Measurements from ENCODE around the gene NADSYN1.

NADSYN1 gene

DNA sequence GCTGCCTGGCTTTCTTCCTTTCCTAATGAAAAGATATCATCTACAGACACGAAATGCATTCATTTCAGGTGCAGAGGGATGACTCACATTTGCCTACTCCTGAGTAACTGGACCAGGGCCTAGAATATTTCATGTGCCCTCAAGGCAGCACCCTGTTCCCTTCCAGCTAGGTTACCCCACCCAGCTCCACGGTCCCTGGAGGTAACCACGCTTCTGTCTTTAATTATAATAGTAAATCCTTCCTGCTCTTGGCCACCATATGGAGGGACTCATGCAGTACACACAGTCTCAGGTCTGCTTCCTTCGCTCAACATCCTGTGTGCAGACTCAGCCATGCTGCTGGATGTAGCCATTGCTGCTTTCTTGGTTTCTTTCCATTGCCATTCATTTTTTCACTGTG lies 27.1 kb upstream of the NADSYN1 start:
- no peaks in the 10 kb centered on the region for H3K4me1 ChIP-seq (ENCODE audit: control insufficient read depth, insufficient read depth, low read length)
- H3K4me3 ChIP-seq (ENCODE audit: low read depth, low read length): no peak overlapping the region
- no peak for TF ChIP-seq ZNF664 (tag by site-specific recombination; IDR thresholded peaks at IDR 0.05)
- TF ChIP-seq, protein P1, sequence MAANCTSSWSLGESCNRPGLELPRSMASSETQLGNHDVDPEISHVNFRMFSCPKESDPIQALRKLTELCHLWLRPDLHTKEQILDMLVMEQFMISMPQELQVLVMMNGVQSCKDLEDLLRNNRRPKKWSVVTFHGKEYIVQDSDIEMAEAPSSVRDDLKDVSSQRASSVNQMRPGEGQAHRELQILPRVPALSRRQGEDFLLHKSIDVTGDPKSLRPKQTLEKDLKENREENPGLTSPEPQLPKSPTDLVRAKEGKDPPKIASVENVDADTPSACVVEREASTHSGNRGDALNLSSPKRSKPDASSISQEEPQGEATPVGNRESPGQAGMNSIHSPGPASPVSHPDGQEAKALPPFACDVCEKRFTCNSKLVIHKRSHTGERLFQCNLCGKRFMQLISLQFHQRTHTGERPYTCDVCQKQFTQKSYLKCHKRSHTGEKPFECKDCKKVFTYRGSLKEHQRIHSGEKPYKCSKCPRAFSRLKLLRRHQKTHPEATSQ (tag by site-specific recombination; IDR thresholded peaks at IDR 0.05): no peak
- TF ChIP-seq ZNF146 (tag by site-specific recombination; IDR thresholded peaks at IDR 0.05): no peak
- TF ChIP-seq FEZF1 (tag by site-specific recombination; IDR thresholded peaks at IDR 0.05): no peak
- no peak for TF ChIP-seq KLF16 (tag by site-specific recombination; IDR thresholded peaks at IDR 0.05)
- TF ChIP-seq, protein P2, sequence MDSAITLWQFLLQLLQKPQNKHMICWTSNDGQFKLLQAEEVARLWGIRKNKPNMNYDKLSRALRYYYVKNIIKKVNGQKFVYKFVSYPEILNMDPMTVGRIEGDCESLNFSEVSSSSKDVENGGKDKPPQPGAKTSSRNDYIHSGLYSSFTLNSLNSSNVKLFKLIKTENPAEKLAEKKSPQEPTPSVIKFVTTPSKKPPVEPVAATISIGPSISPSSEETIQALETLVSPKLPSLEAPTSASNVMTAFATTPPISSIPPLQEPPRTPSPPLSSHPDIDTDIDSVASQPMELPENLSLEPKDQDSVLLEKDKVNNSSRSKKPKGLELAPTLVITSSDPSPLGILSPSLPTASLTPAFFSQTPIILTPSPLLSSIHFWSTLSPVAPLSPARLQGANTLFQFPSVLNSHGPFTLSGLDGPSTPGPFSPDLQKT (IDR thresholded peaks at IDR 0.05; ENCODE audit: borderline replicate concordance, low read depth, low read length): no peak
- TF ChIP-seq KLF9 (tag by site-specific recombination; IDR thresholded peaks at IDR 0.05; ENCODE audit: low read depth): no peak
- no peak for TF ChIP-seq ZNF280D (tag by site-specific recombination; IDR thresholded peaks at IDR 0.05)
- no peak for TF ChIP-seq ZBTB11 (tag by site-specific recombination; conservative IDR thresholded peaks at IDR 0.05; ENCODE audit: low read depth)
- TF ChIP-seq ZNF214 (tag by site-specific recombination; IDR thresholded peaks at IDR 0.05; ENCODE audit: borderline replicate concordance): no peak
- TF ChIP-seq ZNF354C (tag by site-specific recombination; IDR thresholded peaks at IDR 0.05; ENCODE audit: borderline replicate concordance, low read depth): no peak
- no peak for TF ChIP-seq ZNF140 (tag by site-specific recombination; IDR thresholded peaks at IDR 0.05)
- TF ChIP-seq SCRT2 (tag by site-specific recombination; IDR thresholded peaks at IDR 0.05): no peak
- TF ChIP-seq ZBTB17 (tag by site-specific recombination; IDR thresholded peaks at IDR 0.05): no peak
- H3K9me3 ChIP-seq (ENCODE audit: control insufficient read depth, insufficient read depth, low read depth, low read length): no peaks in the 10 kb centered on the region
- CTCF ChIA-PET: interaction anchor here (0.6 to 2.3 kb wide), 4 partner anchors 22 to 339 kb away, joined by 3 to 6 read pairs (median 4); no protein-coding TSS in a partner anchor
- POLR2A ChIA-PET: interaction anchor here (0.6 to 1.2 kb wide), 3 partner anchors 22 to 366 kb away, joined by 3 to 9 read pairs (median 4); partner anchors contain the start of genes DHCR7 and NADSYN1
- H3K36me3 ChIP-seq (ENCODE audit: control insufficient read depth in 2 of 2, insufficient read depth in 1 of 2, low read length in 2 of 2): no peaks in the 10 kb centered on the region
- no peak overlapping the region for H3K27ac ChIP-seq (ENCODE audit: extremely low read depth, low read depth, low read length)

GRCh38 chr11:71426413-71426812 lies 26.6 kb upstream of the NADSYN1 start:
- H3K27ac ChIP-seq (ENCODE audit: extremely low read depth, low read depth, low read length): no peak overlapping the region
- no peaks in the 10 kb centered on the region for H3K36me3 ChIP-seq (ENCODE audit: control insufficient read depth in 2 of 2, insufficient read depth in 1 of 2, low read length in 2 of 2)
- H3K4me3 ChIP-seq (ENCODE audit: low read depth, low read length): no peak overlapping the region
- ChIA-PET POLR2A (interaction anchor here (0.6 to 1.2 kb wide), 4 partner anchors 22 to 726 kb away, joined by 3 to 9 read pairs (median 4); partner anchors contain the start of genes DHCR7 and NADSYN1), CTCF (interaction anchor here (0.6 to 2.3 kb wide), 3 partner anchors 22 to 339 kb away, joined by 4 to 6 read pairs (median 4); no protein-coding TSS in a partner anchor)
- H3K9me3 ChIP-seq (ENCODE audit: control insufficient read depth, insufficient read depth, low read depth, low read length): no peaks in the 10 kb centered on the region
- no peaks in the 10 kb centered on the region for H3K4me1 ChIP-seq (ENCODE audit: control insufficient read depth, insufficient read depth, low read length)
- TF ChIP-seq ZNF157 (tag by site-specific recombination; IDR thresholded peaks at IDR 0.05) (no peak), ZNF248 (tag by site-specific recombination; IDR thresholded peaks at IDR 0.05) (no peak), ZBTB8A (tag by site-specific recombination; IDR thresholded peaks at IDR 0.05) (no peak), ZNF664 (tag by site-specific recombination; IDR thresholded peaks at IDR 0.05) (no peak), ZNF174 (tag by site-specific recombination; IDR thresholded peaks at IDR 0.05) (no peak), ZNF24 (tag by site-specific recombination; IDR thresholded peaks at IDR 0.05) (no peak)
- TF ChIP-seq, protein P3, sequence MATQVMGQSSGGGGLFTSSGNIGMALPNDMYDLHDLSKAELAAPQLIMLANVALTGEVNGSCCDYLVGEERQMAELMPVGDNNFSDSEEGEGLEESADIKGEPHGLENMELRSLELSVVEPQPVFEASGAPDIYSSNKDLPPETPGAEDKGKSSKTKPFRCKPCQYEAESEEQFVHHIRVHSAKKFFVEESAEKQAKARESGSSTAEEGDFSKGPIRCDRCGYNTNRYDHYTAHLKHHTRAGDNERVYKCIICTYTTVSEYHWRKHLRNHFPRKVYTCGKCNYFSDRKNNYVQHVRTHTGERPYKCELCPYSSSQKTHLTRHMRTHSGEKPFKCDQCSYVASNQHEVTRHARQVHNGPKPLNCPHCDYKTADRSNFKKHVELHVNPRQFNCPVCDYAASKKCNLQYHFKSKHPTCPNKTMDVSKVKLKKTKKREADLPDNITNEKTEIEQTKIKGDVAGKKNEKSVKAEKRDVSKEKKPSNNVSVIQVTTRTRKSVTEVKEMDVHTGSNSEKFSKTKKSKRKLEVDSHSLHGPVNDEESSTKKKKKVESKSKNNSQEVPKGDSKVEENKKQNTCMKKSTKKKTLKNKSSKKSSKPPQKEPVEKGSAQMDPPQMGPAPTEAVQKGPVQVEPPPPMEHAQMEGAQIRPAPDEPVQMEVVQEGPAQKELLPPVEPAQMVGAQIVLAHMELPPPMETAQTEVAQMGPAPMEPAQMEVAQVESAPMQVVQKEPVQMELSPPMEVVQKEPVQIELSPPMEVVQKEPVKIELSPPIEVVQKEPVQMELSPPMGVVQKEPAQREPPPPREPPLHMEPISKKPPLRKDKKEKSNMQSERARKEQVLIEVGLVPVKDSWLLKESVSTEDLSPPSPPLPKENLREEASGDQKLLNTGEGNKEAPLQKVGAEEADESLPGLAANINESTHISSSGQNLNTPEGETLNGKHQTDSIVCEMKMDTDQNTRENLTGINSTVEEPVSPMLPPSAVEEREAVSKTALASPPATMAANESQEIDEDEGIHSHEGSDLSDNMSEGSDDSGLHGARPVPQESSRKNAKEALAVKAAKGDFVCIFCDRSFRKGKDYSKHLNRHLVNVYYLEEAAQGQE (tag by site-specific recombination; IDR thresholded peaks at IDR 0.05): no peak
